ENCODE data around the gene RINL. TPM values are rescaled to one million over a fixed set of nuclear protein-coding genes. Genes with fewer than 3 reads are reported as not detected.

The RINL gene
- total and polyA plus RNA-seq, 2 of the 8 experiments (the other 6 are each of a cell fraction or from before 2014, with no cell fraction given) = 11.1 to 11.9 TPM

GRCh38 chr19:38868551-38868950 is 9.5 kb downstream of the RINL start:
- H3K27me3 ChIP-seq (replicated peaks in 1 of 4; ENCODE audit: control insufficient read depth in 3 of 4, extremely low read depth in 1 of 4, insufficient read depth in 3 of 4, low read length in 3 of 4) = peaks cover 0 to 11% (median 5%) of the 10 kb centered on the region in 4 experiments; a peak in 5 of 7 replicates
- peaks cover 7% of the 10 kb centered on the region; the same call in 1 of the 2 replicates for H3K23me2 ChIP-seq (ENCODE audit: low read depth, low read length)
- no peak overlapping the region for H2BK20ac ChIP-seq (ENCODE audit: low read length)
- no peak for DNase-seq (ENCODE audit: low read depth in 1 of 2, low spot score in 2 of 2)
- ChIA-PET POLR2A (ENCODE audit: partially characterized antibody) (interaction anchor here (0.6 to 3.4 kb wide), 11 partner anchors 8 to 1767 kb away, joined by 3 to 33 read pairs (median 4); partner anchors contain the start of genes CCER2, ECH1, HNRNPL and MRPS12), CTCF (ENCODE audit: partially characterized antibody) (interaction anchor here (0.6 to 3.3 kb wide), 11 partner anchors 8 to 209 kb away, joined by 3 to 32 read pairs (median 5); no protein-coding TSS in a partner anchor)
- H2BK120ac ChIP-seq (replicated peaks; ENCODE audit: low read depth, low read length) = no peak overlapping the region
- WGBS, 2 experiments (ENCODE audit: extremely low coverage in 1 of 2, insufficient coverage in 1 of 2, insufficient read length in 1 of 2, insufficient replicate concordance in 2 of 2, low coverage in 1 of 2, low lambda C conversion rate in 2 of 2, missing lambda C conversion rate in 1 of 2) = 94% methylated on average over 6 of the region's 6 CpGs; no CpG with 5 or more reads in 1 of the 2 experiments
- no peak overlapping the region for H2AFZ ChIP-seq (ENCODE audit: low read length)
- no peak overlapping the region for H3K4ac ChIP-seq (replicated peaks; ENCODE audit: insufficient read length, low read depth, low read length)
- peak overlapping the region in 1 of 2 experiments; percentile 74; a peak in 1 of 4 replicates for H3K4me2 ChIP-seq (ENCODE audit: insufficient read depth in 1 of 2, low read depth in 2 of 2, low read length in 2 of 2)
- FAIRE-seq = no peak
- H3K79me1 ChIP-seq (ENCODE audit: low read depth, low read length) = no peaks in the 10 kb centered on the region
- no peaks in the 10 kb centered on the region for H3K79me2 ChIP-seq (ENCODE audit: control insufficient read depth in 1 of 2, insufficient read depth in 2 of 2, low read length in 2 of 2)
- no peak overlapping the region for H3K9ac ChIP-seq (replicated peaks in 1 of 4; ENCODE audit: extremely low read depth in 1 of 4, low read depth in 3 of 4, low read length in 3 of 4)
- no peak overlapping the region for H3K18ac ChIP-seq (ENCODE audit: extremely low read depth, low read length)
- peak overlapping the region; percentile 46; the same call in 1 of the 2 replicates for H2BK15ac ChIP-seq (ENCODE audit: low read length)
- H3K14ac ChIP-seq (ENCODE audit: insufficient read length) = no peak overlapping the region
- no peak overlapping the region for H4K91ac ChIP-seq (replicated peaks; ENCODE audit: insufficient read length, low read length)
- no peaks in the 10 kb centered on the region for H4K20me1 ChIP-seq (replicated peaks in 1 of 2; ENCODE audit: control insufficient read depth in 1 of 2, insufficient read depth in 2 of 2, low read length in 2 of 2)
- TF ChIP-seq USF2 (IDR thresholded peaks at IDR 0.05; ENCODE audit: low read length) (no peak), EP300 (IDR thresholded peaks at IDR 0.05; ENCODE audit: borderline replicate concordance in 1 of 2, low read depth in 2 of 2, low read length in 2 of 2) (peak in 1 of 2 experiments; percentile 57; a peak in 1 of 3 replicates), KDM1A (IDR thresholded peaks at IDR 0.05; ENCODE audit: borderline replicate concordance, low read length) (peak; percentile 38; the same call in 1 of the 2 replicates)
- H3K4me3 ChIP-seq (ENCODE audit: extremely low read depth in 1 of 4, insufficient read depth in 2 of 4, low read depth in 3 of 4, low read length in 4 of 4) = no peak overlapping the region
- no peak overlapping the region for H4K5ac ChIP-seq (ENCODE audit: insufficient read length, low read depth, low read length)
- H2BK12ac ChIP-seq (ENCODE audit: low read depth, low read length) = no peak overlapping the region
- H3K4me1 ChIP-seq (replicated peaks in 1 of 4; ENCODE audit: control insufficient read depth in 3 of 4, insufficient read depth in 4 of 4, low read length in 3 of 4) = peaks cover 0 to 7% (median 4%) of the 10 kb centered on the region in 4 experiments; a peak in 5 of 7 replicates
- H3K56ac ChIP-seq (replicated peaks; ENCODE audit: insufficient read length, low read depth, low read length) = no peak overlapping the region
- H3K27ac ChIP-seq (ENCODE audit: low read depth, low read length) = no peak overlapping the region
- no peak overlapping the region; the same call in 1 of the 2 replicates for H4K8ac ChIP-seq (ENCODE audit: extremely low read depth, insufficient read depth, low read length)
- H3K23ac ChIP-seq (ENCODE audit: insufficient read length) = no peak overlapping the region
- no peaks in the 10 kb centered on the region for H3K36me3 ChIP-seq (ENCODE audit: control insufficient read depth in 2 of 4, insufficient read depth in 4 of 4, low read length in 3 of 4)
- no peak overlapping the region for H2AK5ac ChIP-seq (ENCODE audit: low read depth, low read length)
- no peaks in the 10 kb centered on the region for H3K9me3 ChIP-seq (ENCODE audit: insufficient read depth in 2 of 2, low read depth in 1 of 2, low read length in 1 of 2)
- no peak overlapping the region for H2BK5ac ChIP-seq (ENCODE audit: low read depth, low read length)

Data from H1 (cell line).